Measurements from ENCODE around the gene GRK1.
"Not testable (repeated sequence)": the region's sequence is repeated elsewhere in the genome, so short reads cannot be mapped to it uniquely, and the experiment has no call there.

The GRK1 gene

GRCh38 chr13:113666951-113667701 is at the start of gene GRK1:
TSS of gene GRK1 (plus strand) at chr13:113667219. CDS start at chr13:113667387, 168 bp downstream.
- in situ Hi-C loops (cut with MboI; ENCODE audit: low pct_unique_long_range_greater_than_20kb, low sequenced_read_pairs), result no loop called here
- DNase-seq, result no peak

- no peak for DNase-seq
- in situ Hi-C loops (cut with MboI; ENCODE audit: low pct_unique_long_range_greater_than_20kb, low sequenced_read_pairs), result no loop called here
These were observed 49.1 kb upstream of the GRK1 start for GRCh38 chr13:113617961-113618360.

GRCh38 chr13:113618455-113618854 is 48.6 kb upstream of the GRK1 start:
- no peak for DNase-seq
- in situ Hi-C loops (cut with MboI; ENCODE audit: low pct_unique_long_range_greater_than_20kb, low sequenced_read_pairs), result no loop called here

- no peak for DNase-seq
- in situ Hi-C loops (cut with MboI; ENCODE audit: low pct_unique_long_range_greater_than_20kb, low sequenced_read_pairs), result no loop called here
These were observed 46.8 kb upstream of the GRK1 start for GRCh38 chr13:113620036-113620796.

- in situ Hi-C loops (cut with MboI; ENCODE audit: low pct_unique_long_range_greater_than_20kb, low sequenced_read_pairs), result no loop called here
- no peak for DNase-seq
These were observed 46.0 kb upstream of the GRK1 start for GRCh38 chr13:113621046-113621445.

GRCh38 chr13:113621498-113621897 is 45.5 kb upstream of the GRK1 start:
- in situ Hi-C loops (cut with MboI; ENCODE audit: low pct_unique_long_range_greater_than_20kb, low sequenced_read_pairs); DNase-seq: not testable (repeated sequence)

- in situ Hi-C loops (cut with MboI; ENCODE audit: low pct_unique_long_range_greater_than_20kb, low sequenced_read_pairs); DNase-seq: not testable (repeated sequence)
These were observed 45.0 kb upstream of the GRK1 start for GRCh38 chr13:113621986-113622550.

- no peak for DNase-seq
- in situ Hi-C loops (cut with MboI; ENCODE audit: low pct_unique_long_range_greater_than_20kb, low sequenced_read_pairs), result no loop called here
These were observed 44.1 kb upstream of the GRK1 start for GRCh38 chr13:113622791-113623490.

- in situ Hi-C loops (cut with MboI; ENCODE audit: low pct_unique_long_range_greater_than_20kb, low sequenced_read_pairs), result no loop called here
- no peak for DNase-seq
These were observed 43.4 kb upstream of the GRK1 start for GRCh38 chr13:113623491-113624234.

- in situ Hi-C loops (cut with MboI; ENCODE audit: low pct_unique_long_range_greater_than_20kb, low sequenced_read_pairs), result no loop called here
- no peak for DNase-seq
These were observed 42.8 kb upstream of the GRK1 start for GRCh38 chr13:113624235-113624587.

GRCh38 chr13:113624640-113625304 is 42.2 kb upstream of the GRK1 start:
- in situ Hi-C loops (cut with MboI; ENCODE audit: low pct_unique_long_range_greater_than_20kb, low sequenced_read_pairs); DNase-seq: not testable (repeated sequence)

GRCh38 chr13:113625965-113626721 is 40.9 kb upstream of the GRK1 start:
- in situ Hi-C loops (cut with MboI; ENCODE audit: low pct_unique_long_range_greater_than_20kb, low sequenced_read_pairs), result no loop called here
- DNase-seq, result peak; percentile 15

GRCh38 chr13:113627136-113627535 is 39.9 kb upstream of the GRK1 start:
- DNase-seq, result no peak
- in situ Hi-C loops (cut with MboI; ENCODE audit: low pct_unique_long_range_greater_than_20kb, low sequenced_read_pairs), result no loop called here

- in situ Hi-C loops (cut with MboI; ENCODE audit: low pct_unique_long_range_greater_than_20kb, low sequenced_read_pairs), result no loop called here
- DNase-seq, result no peak
These were observed 38.4 kb upstream of the GRK1 start for GRCh38 chr13:113628291-113629270.

- in situ Hi-C loops (cut with MboI; ENCODE audit: low pct_unique_long_range_greater_than_20kb, low sequenced_read_pairs), result no loop called here
- no peak for DNase-seq
These were observed 37.2 kb upstream of the GRK1 start for GRCh38 chr13:113629866-113630265.

GRCh38 chr13:113630296-113630695 is 36.7 kb upstream of the GRK1 start:
- no peak for DNase-seq
- in situ Hi-C loops (cut with MboI; ENCODE audit: low pct_unique_long_range_greater_than_20kb, low sequenced_read_pairs), result no loop called here

- in situ Hi-C loops (cut with MboI; ENCODE audit: low pct_unique_long_range_greater_than_20kb, low sequenced_read_pairs), result no loop called here
- DNase-seq, result no peak
These were observed 36.2 kb upstream of the GRK1 start for GRCh38 chr13:113630804-113631203.
